ENCODE measurements around the gene CYB561.
A peak's percentile ranks its signal among the peaks of the same experiment; 100 is the strongest.
"Not testable (repeated sequence)": the region's sequence is repeated elsewhere in the genome, so short reads cannot be mapped to it uniquely, and the experiment has no call there.

CYB561 gene

GRCh38 chr17:63478814-63479494 is 32.8 kb upstream of the CYB561 start:
- peak; percentile 23 for DNase-seq

DNA sequence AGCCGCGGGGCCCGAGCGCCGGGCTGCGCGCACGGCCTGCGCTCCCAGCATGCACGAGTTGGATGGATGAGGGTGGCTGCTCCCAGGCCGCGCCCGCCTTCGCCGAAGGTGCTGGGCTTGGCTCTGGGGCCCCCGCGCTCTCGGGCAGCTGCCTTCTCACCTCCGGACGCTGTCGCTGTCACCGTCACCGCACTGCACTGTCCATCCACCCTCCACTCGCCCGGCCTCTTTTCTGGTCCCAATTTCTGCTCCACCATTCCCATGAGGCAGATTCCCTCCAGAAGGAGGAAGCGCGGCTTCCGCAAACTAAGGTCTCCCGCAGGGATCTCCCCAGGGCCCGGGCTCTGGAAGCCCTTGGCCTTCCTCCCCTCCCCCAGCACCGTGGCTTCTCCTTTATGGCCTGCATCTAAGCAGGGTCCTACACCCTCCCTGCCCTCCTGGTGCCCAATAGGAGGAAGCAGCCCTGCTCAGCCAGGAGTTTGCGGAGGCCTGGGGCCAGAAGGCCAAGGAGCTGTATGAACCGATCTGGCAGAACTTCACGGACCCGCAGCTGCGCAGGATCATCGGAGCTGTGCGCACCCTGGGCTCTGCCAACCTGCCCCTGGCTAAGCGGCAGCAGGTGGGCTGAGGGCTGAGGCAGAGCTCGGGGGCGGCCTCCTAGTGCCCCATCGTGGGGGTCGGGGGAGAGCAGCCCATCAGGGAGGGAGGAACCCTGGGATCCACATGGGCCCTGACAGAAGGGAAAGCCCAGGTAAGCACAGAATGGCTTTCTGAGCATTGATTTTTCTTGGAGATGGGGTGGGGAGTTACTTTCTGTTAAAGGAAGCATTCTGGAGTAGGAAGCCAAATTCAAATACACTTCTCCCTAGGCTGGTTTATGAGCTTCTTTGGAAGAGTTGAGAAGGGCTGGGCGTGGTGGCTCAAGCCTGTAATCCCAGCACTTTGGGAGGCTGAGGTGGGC is 31.7 kb upstream of the CYB561 start:
- DNase-seq: no peak

- DNase-seq: peak; percentile 26
Observed at GRCh38 chr17:63476854-63477479, 30.9 kb upstream of the CYB561 start, which contains the start of gene ACE. TSS of gene ACE (plus strand) at chr17:63477061. CDS start at chr17:63477095, 34 bp downstream.

- DNase-seq: no peak
Observed at GRCh38 chr17:63476459-63476853, 30.4 kb upstream of the CYB561 start.

- no peak for DNase-seq
Observed at GRCh38 chr17:63475491-63476412, 29.6 kb upstream of the CYB561 start.

DNA sequence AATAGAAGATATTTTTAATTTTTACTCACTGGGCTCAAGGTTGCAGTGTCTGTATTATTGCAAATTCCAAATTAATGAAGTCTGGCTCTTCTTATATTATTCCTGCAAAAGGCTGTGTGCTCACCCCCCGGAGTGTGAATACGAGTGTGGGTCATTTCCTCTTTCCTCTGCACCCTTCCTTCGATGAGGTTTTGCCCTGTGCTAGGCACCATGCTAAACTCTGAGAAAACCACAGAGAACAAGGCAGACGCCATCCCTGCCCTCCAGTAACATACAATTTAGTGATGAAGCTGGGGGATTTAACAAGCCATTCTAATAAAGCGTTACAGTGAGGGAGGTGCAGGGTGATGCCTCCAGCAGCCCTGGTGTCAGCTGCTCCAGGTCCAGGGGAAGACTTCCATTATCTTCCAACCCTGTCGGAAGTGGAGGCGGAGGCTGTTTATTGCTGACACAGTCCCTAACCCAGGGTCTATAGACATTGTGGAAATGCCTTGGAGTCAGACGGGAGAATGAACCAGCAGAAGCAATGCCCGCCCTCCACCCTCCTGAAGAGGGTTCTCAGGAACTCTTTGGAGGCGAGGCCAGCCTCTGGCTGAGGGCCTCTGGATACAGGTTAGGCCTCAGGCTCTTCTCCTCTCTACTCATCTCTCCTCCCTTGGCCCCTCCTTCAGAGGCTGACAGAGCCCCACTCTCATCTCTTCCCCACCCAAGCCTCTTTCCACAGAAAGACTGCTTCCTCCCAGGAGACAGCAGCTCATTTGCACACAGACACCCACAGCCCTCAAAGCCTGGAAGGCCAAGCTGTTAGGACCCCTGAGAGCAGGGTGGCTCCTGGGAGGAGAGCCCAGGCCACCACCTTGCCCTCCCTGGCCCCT is 28.7 kb upstream of the CYB561 start:
- peak; percentile 13 for DNase-seq

DNA sequence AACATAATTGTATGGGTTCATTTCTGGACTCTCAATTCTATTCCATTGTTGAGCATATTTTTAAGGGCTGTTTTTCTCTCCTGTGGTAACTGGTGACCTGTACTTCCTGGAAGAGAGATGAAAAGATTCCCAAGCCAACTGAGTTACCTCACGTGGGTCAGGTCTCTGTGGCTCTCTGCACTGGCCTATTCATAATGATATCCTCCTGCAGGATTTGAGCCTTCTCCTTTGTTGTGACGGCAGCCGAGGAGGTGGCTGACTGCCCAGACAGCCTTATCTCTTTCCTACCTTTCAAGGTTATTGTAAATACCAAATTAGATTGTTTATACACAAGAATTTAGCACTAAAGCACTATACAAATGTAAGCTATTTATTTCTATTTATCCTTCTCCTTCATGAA is 28.1 kb upstream of the CYB561 start:
- DNase-seq: peak; percentile 84

- not testable (repeated sequence) for DNase-seq
Observed at GRCh38 chr17:63468099-63468498, 22.0 kb upstream of the CYB561 start.

DNA sequence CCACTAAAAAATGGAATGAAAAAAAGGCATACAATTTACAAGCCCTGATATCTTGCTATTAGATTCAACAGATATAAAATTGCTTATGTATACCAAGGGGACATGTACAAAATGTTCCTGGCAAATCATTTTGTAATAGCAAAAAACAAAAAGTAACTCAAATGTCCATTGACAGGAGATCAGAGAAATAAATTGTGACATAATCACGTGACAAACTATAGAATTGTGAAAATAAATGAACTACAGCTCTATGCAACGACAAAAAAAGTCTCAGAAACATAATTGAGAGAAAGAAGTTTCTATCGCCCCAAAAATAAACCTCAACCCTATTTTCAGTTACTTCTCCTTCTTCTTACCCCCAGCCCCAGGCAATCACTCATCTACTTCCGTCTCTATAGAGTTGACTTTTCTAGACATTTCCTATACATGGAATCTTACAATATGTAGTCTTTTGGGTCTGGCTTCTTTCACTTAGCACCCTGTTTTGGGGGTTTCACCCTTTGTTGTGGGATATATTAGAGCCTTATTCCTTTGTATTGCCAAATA is 18.7 kb upstream of the CYB561 start:
- DNase-seq: no peak

DNA sequence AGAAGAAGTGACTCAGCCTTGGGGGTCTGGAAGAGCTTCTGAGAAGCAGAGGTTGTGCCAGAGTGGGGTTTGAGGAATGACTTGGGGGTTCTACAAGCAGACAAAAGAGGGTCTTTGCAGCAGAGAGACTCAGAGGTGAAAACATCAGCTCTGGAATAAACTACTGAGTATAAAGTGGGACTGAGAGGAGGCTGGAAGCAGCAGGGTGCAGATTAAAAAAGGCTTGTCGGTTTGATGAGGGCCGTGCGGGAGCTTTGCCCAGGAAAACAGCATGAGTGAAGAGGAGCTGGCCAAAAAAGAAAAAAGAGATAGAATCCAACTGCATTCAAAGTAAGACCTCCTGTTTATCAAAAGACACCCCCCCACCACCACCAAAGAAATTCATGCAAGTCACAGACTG is 17.7 kb upstream of the CYB561 start:
- no peak for DNase-seq

DNA sequence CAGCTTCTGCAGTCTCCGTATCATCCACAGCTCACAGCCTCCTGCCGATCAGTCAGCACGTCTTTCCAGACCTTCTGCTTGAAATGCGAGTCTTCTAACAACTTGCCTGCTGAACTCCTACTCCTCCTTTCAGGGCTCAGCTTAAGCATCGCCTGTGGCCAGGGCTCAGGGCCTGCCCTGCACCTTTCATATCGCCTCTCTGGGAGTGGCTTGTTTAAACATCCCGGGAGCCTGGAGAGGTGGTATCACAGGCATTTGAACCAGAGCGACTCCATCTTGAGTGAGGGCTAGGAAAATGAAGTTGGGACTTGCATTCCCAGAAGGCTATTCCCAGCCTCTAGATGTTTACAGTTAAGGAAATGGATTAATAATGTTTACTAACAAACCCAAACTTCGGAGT is 13.9 kb upstream of the CYB561 start:
- DNase-seq: no peak

- DNase-seq: no peak
Observed at GRCh38 chr17:63458478-63458877, 12.4 kb upstream of the CYB561 start.

DNA sequence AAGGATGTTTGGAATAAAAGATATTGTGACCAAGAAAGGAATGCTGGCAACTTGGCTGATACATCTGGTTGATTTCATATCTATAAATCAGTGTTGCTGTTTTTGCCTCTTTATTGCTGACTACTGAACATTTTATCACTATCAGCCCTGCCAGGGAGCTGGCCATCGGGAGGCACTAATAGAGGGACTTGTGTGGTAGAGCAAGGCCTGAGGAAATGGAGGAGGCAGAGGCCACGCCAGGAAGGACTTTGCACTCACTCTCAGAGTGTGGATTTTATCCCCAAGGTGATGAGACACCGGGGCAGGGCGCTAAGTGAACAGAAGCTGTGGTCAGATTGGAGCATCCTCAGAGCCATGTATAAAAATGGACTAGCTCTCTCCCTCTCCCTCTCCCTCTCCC is 9.3 kb upstream of the CYB561 start:
- no peak for DNase-seq

- no peak for DNase-seq
Observed at GRCh38 chr17:63454915-63455314, 8.8 kb upstream of the CYB561 start.

DNA sequence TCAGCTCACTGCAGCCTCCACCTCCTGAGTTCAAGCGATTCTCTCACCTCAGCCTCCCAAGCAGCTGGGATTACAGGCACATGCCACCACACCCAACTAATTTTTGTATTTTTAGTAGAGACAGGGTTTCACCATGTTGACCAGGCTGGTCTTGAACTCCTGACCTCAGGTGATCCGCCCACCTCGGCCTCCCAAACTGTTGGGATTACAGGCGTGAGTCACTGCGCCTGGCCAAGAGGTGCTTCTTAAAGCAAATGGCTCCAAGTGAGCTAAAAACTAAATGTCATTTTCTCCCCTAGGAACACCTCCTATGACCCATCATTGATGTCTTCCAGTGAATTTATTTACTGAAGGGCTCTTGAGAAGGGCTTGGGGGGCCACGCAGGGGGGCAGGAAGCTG is 8.3 kb upstream of the CYB561 start:
- DNase-seq: not testable (repeated sequence)

- DNase-seq: no peak
Observed at GRCh38 chr17:63452962-63453551, 7.0 kb upstream of the CYB561 start.

- DNase-seq: no peak
Observed at GRCh38 chr17:63452046-63452961, 6.2 kb upstream of the CYB561 start.

- DNase-seq: no peak
Observed at GRCh38 chr17:63451150-63451549, 5.0 kb upstream of the CYB561 start.

GRCh38 chr17:63450551-63450950 is 4.4 kb upstream of the CYB561 start:
- DNase-seq: no peak

DNA sequence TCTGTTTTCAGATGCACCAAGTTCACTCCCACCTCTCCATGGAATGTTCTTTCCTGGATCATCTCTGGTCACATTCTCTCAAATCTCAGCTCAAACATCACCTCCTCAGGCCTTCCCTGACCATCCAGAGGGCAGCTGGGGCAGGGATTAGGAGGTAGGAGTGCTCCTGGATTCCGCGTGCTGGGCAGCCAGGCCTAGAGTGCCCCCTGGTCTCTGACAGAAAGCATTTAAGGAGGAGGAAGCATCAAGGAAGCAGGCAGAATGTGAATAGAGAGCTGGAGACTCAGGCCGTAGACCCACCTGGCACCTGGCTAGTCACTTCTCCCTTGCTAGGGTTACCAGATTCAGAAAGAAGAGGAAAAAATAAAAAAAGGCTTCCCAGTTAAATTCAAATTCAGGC is 2.5 kb upstream of the CYB561 start:
- DNase-seq: no peak
